ENCODE measurements around the gene DTNA.
"Not testable (repeated sequence)": the region's sequence is repeated elsewhere in the genome, so short reads cannot be mapped to it uniquely, and the experiment has no call there.

The DTNA gene

GRCh38 chr18:34892379-34892778, 182.3 kb downstream of the DTNA start:
- Histone ChIP-seq H3K27ac (ENCODE audit: low read depth, low read length) (no peak overlapping the region), H4K5ac (ENCODE audit: low read length) (no peak overlapping the region), H3K36me3 (ENCODE audit: control insufficient read depth, insufficient read depth, low read length) (no peaks in the 10 kb centered on the region), H3K79me2 (ENCODE audit: control insufficient read depth, insufficient read depth, low read length) (no peaks in the 10 kb centered on the region), H3K4me2 (ENCODE audit: low read length) (no peak overlapping the region), H2BK5ac (ENCODE audit: low read length) (no peak overlapping the region), H3K27me3 (ENCODE audit: insufficient read depth, low read length, poor library complexity) (no peaks in the 10 kb centered on the region), H3K79me1 (ENCODE audit: low read length) (no peaks in the 10 kb centered on the region), H3K4me1 (ENCODE audit: control insufficient read depth, low read depth, low read length) (no peaks in the 10 kb centered on the region), H2BK120ac (ENCODE audit: low read depth, low read length) (no peak overlapping the region), H4K8ac (ENCODE audit: low read depth, low read length) (no peak overlapping the region), H3K4ac (ENCODE audit: low read depth, low read length) (no peak overlapping the region), H3K56ac (ENCODE audit: low read length) (no peak overlapping the region), H3K4me3 (ENCODE audit: low read length) (no peak overlapping the region), H2BK15ac (replicated peaks; ENCODE audit: low read depth) (no peak overlapping the region), H3K18ac (ENCODE audit: low read length) (no peak overlapping the region), H3K9ac (ENCODE audit: low read length) (no peak overlapping the region), H3K23ac (ENCODE audit: low read length) (no peak overlapping the region), H2AK5ac (ENCODE audit: low read length) (no peak overlapping the region)
- no CpG with 5 or more reads among the region's 3 CpGs for WGBS (ENCODE audit: extremely low coverage, insufficient coverage, low lambda C conversion rate)
- no peak for DNase-seq

- no peak overlapping the region for H4K8ac ChIP-seq (ENCODE audit: low read depth, low read length)
- H3K79me1 ChIP-seq (ENCODE audit: low read length): no peaks in the 10 kb centered on the region
- no peak for DNase-seq
- no peak overlapping the region for H3K56ac ChIP-seq (ENCODE audit: low read length)
- no peak overlapping the region for H2BK120ac ChIP-seq (ENCODE audit: low read depth, low read length)
- H3K4ac ChIP-seq (ENCODE audit: low read depth, low read length): no peak overlapping the region
- no peak overlapping the region for H4K5ac ChIP-seq (ENCODE audit: low read length)
- H3K36me3 ChIP-seq (ENCODE audit: control insufficient read depth, insufficient read depth, low read length): no peaks in the 10 kb centered on the region
- no peak overlapping the region for H2BK15ac ChIP-seq (replicated peaks; ENCODE audit: low read depth)
- H3K9ac ChIP-seq (ENCODE audit: low read length): no peak overlapping the region
- no peak overlapping the region for H2AK5ac ChIP-seq (ENCODE audit: low read length)
- H2BK5ac ChIP-seq (ENCODE audit: low read length): no peak overlapping the region
- no peak overlapping the region for H3K18ac ChIP-seq (ENCODE audit: low read length)
- H3K27ac ChIP-seq (ENCODE audit: low read depth, low read length): no peak overlapping the region
- H3K27me3 ChIP-seq (ENCODE audit: insufficient read depth, low read length, poor library complexity): no peaks in the 10 kb centered on the region
- no peak overlapping the region for H3K4me2 ChIP-seq (ENCODE audit: low read length)
- H3K79me2 ChIP-seq (ENCODE audit: control insufficient read depth, insufficient read depth, low read length): no peaks in the 10 kb centered on the region
- H3K4me3 ChIP-seq (ENCODE audit: low read length): no peak overlapping the region
- no peak overlapping the region for H3K23ac ChIP-seq (ENCODE audit: low read length)
- no peaks in the 10 kb centered on the region for H3K4me1 ChIP-seq (ENCODE audit: control insufficient read depth, low read depth, low read length)
These were observed 183.1 kb downstream of the DTNA start for GRCh38 chr18:34893239-34893638.

GRCh38 chr18:34901299-34901698, 191.2 kb downstream of the DTNA start:
- DNase-seq: no peak
- H3K27me3 ChIP-seq (ENCODE audit: insufficient read depth, low read length, poor library complexity): no peaks in the 10 kb centered on the region

GRCh38 chr18:34904994-34905393, 194.9 kb downstream of the DTNA start:
- Histone ChIP-seq H3K4me2 (ENCODE audit: low read length) (no peak overlapping the region), H2BK120ac (ENCODE audit: low read depth, low read length) (no peak overlapping the region), H3K79me1 (ENCODE audit: low read length) (no peaks in the 10 kb centered on the region), H2AK5ac (ENCODE audit: low read length) (no peak overlapping the region), H3K4ac (ENCODE audit: low read depth, low read length) (no peak overlapping the region), H4K8ac (ENCODE audit: low read depth, low read length) (no peak overlapping the region), H3K36me3 (ENCODE audit: control insufficient read depth, insufficient read depth, low read length) (no peaks in the 10 kb centered on the region), H3K4me1 (ENCODE audit: control insufficient read depth, low read depth, low read length) (no peaks in the 10 kb centered on the region), H3K27ac (ENCODE audit: low read depth, low read length) (no peak overlapping the region), H3K9ac (ENCODE audit: low read length) (no peak overlapping the region), H3K4me3 (ENCODE audit: low read length) (no peak overlapping the region), H3K56ac (ENCODE audit: low read length) (no peak overlapping the region), H3K18ac (ENCODE audit: low read length) (no peak overlapping the region), H4K5ac (ENCODE audit: low read length) (no peak overlapping the region), H2BK15ac (replicated peaks; ENCODE audit: low read depth) (no peak overlapping the region), H3K79me2 (ENCODE audit: control insufficient read depth, insufficient read depth, low read length) (no peaks in the 10 kb centered on the region), H3K23ac (ENCODE audit: low read length) (no peak overlapping the region), H3K27me3 (ENCODE audit: insufficient read depth, low read length, poor library complexity) (no peaks in the 10 kb centered on the region), H2BK5ac (ENCODE audit: low read length) (no peak overlapping the region)
- DNase-seq: no peak
- WGBS (ENCODE audit: extremely low coverage, insufficient coverage, low lambda C conversion rate): no CpG with 5 or more reads among the region's 3 CpGs

More at GRCh38 chr18:34901299-34901698, 191.2 kb downstream of the DTNA start:
- no peak overlapping the region for H2BK15ac ChIP-seq (replicated peaks; ENCODE audit: low read depth)
- no peak overlapping the region for H3K4ac ChIP-seq (ENCODE audit: low read depth, low read length)
- H3K27ac ChIP-seq (ENCODE audit: low read depth, low read length): no peak overlapping the region
- H2BK5ac ChIP-seq (ENCODE audit: low read length): no peak overlapping the region
- H3K4me1 ChIP-seq (ENCODE audit: control insufficient read depth, low read depth, low read length): no peaks in the 10 kb centered on the region
- H2BK120ac ChIP-seq (ENCODE audit: low read depth, low read length): no peak overlapping the region
- no peak overlapping the region for H3K18ac ChIP-seq (ENCODE audit: low read length)
- H2AK5ac ChIP-seq (ENCODE audit: low read length): no peak overlapping the region
- H3K36me3 ChIP-seq (ENCODE audit: control insufficient read depth, insufficient read depth, low read length): no peaks in the 10 kb centered on the region
- no peak overlapping the region for H4K5ac ChIP-seq (ENCODE audit: low read length)
- H3K4me2 ChIP-seq (ENCODE audit: low read length): no peak overlapping the region
- H4K8ac ChIP-seq (ENCODE audit: low read depth, low read length): no peak overlapping the region
- no peaks in the 10 kb centered on the region for H3K79me1 ChIP-seq (ENCODE audit: low read length)
- H3K56ac ChIP-seq (ENCODE audit: low read length): no peak overlapping the region
- H3K79me2 ChIP-seq (ENCODE audit: control insufficient read depth, insufficient read depth, low read length): no peaks in the 10 kb centered on the region
- no peak overlapping the region for H3K23ac ChIP-seq (ENCODE audit: low read length)
- H3K4me3 ChIP-seq (ENCODE audit: low read length): no peak overlapping the region
- H3K9ac ChIP-seq (ENCODE audit: low read length): no peak overlapping the region

- DNase-seq; H3K36me3 ChIP-seq (ENCODE audit: control insufficient read depth, insufficient read depth, low read length); H4K5ac ChIP-seq (ENCODE audit: low read length); H3K4me3 ChIP-seq (ENCODE audit: low read length); H3K56ac ChIP-seq (ENCODE audit: low read length); H2BK5ac ChIP-seq (ENCODE audit: low read length); H3K4me1 ChIP-seq (ENCODE audit: control insufficient read depth, low read depth, low read length); H3K9ac ChIP-seq (ENCODE audit: low read length); H3K23ac ChIP-seq (ENCODE audit: low read length); H2BK120ac ChIP-seq (ENCODE audit: low read depth, low read length); H2AK5ac ChIP-seq (ENCODE audit: low read length); H2BK15ac ChIP-seq (replicated peaks; ENCODE audit: low read depth); H3K79me2 ChIP-seq (ENCODE audit: control insufficient read depth, insufficient read depth, low read length); H3K4ac ChIP-seq (ENCODE audit: low read depth, low read length); H3K79me1 ChIP-seq (ENCODE audit: low read length); H3K4me2 ChIP-seq (ENCODE audit: low read length); H3K27me3 ChIP-seq (ENCODE audit: insufficient read depth, low read length, poor library complexity); H4K8ac ChIP-seq (ENCODE audit: low read depth, low read length); H3K18ac ChIP-seq (ENCODE audit: low read length); H3K27ac ChIP-seq (ENCODE audit: low read depth, low read length): not testable (repeated sequence)
- no CpG with 5 or more reads among the region's 1 CpG for WGBS (ENCODE audit: extremely low coverage, insufficient coverage, low lambda C conversion rate)
These were observed 196.9 kb downstream of the DTNA start for GRCh38 chr18:34906985-34907384.

GRCh38 chr18:34909637-34910364, 199.7 kb downstream of the DTNA start:
- Histone ChIP-seq H3K18ac (ENCODE audit: low read length) (no peak overlapping the region), H3K27me3 (ENCODE audit: insufficient read depth, low read length, poor library complexity) (no peaks in the 10 kb centered on the region), H2BK120ac (ENCODE audit: low read depth, low read length) (peak overlapping the region; percentile 12), H3K79me2 (ENCODE audit: control insufficient read depth, insufficient read depth, low read length) (no peaks in the 10 kb centered on the region), H3K9ac (ENCODE audit: low read length) (no peak overlapping the region), H3K27ac (ENCODE audit: low read depth, low read length) (no peak overlapping the region), H3K56ac (ENCODE audit: low read length) (no peak overlapping the region), H2BK5ac (ENCODE audit: low read length) (no peak overlapping the region), H3K79me1 (ENCODE audit: low read length) (no peaks in the 10 kb centered on the region), H2AK5ac (ENCODE audit: low read length) (no peak overlapping the region), H3K4me3 (ENCODE audit: low read length) (no peak overlapping the region), H4K8ac (ENCODE audit: low read depth, low read length) (no peak overlapping the region), H3K4me1 (ENCODE audit: control insufficient read depth, low read depth, low read length) (no peaks in the 10 kb centered on the region), H4K5ac (ENCODE audit: low read length) (no peak overlapping the region), H3K36me3 (ENCODE audit: control insufficient read depth, insufficient read depth, low read length) (no peaks in the 10 kb centered on the region), H2BK15ac (replicated peaks; ENCODE audit: low read depth) (no peak overlapping the region), H3K4me2 (ENCODE audit: low read length) (no peak overlapping the region), H3K23ac (ENCODE audit: low read length) (no peak overlapping the region), H3K4ac (ENCODE audit: low read depth, low read length) (no peak overlapping the region)
- no peak for DNase-seq
- WGBS (ENCODE audit: extremely low coverage, insufficient coverage, low lambda C conversion rate): no CpG with 5 or more reads among the region's 4 CpGs
